ENCODE results near the gene RAP1GAP2. TPM values are rescaled to one million over a fixed set of nuclear protein-coding genes. Genes with fewer than 3 reads are reported as not detected.
A peak's percentile ranks its signal among the peaks of the same experiment; 100 is the strongest.

RAP1GAP2 gene
- total RNA-seq, 4 donors from 2014 or later = 30.6 to 60.2 (median 41.9) TPM

DNA sequence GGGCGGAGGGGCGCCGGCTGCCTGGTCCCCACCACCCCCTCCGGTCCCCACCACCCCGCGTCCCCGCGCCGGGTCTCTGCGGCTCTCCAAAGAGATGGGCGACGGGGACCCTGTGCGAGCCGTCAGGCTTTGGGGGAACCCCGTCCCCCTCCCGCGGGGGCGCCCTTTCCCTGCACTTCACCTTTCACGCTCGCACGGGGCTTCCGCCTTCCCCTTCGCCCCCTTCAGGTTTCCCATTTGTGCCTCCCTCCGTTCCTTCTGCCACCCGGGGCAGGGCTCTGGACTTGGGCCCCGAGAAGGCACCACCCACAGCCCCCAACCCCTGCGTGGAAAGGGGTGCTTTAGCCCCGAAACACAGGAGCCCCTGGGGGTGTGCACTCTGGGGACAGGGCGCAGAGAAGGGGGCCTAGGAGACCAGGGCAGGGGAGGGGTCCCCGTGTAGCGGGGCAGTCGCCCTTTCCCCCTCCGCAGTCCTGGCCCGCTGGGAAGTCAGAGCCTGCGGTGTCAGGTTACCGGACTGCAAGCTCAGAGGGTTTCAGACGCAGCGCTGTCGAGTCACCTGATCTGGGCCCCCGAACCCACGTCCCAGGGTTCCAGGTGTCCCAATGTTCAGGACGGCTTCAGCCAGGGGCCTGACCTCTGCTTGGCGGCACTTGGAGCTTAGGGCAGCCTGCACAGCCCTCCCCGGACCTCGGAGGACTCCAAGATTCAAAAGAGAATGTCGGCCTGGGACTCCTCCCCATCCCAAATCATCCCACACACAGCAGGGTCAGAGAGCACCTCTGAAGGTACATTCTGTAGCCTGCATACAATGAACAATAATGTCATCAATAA, 40.1 kb upstream of the RAP1GAP2 start:
- H3K27me3 ChIP-seq = peaks cover 0 to 9% of the 10 kb centered on the region in 2 donors
- no peak for DNase-seq

DNA sequence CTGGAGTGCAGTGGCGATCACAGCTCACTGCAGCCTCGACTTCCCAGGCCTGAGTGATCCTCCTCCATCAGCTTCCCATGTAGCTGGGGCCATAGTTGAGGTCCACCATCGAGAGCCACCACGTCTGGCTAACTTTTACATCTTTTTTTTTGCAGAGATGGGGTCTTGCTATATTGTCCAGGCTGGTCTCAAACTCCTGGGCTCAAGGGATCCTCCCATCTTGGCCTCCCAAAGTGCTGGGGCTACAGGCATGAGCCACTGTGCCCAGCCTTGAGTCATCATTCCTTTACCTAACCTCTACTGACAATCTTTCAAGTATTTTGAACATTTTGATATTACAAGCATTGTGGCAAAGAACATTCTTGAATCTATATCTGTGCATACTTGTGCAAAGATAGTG, 37.4 kb upstream of the RAP1GAP2 start:
- Histone ChIP-seq H3K27me3 (peaks cover 0 to 9% of the 10 kb centered on the region in 2 donors), H3K27ac (no peak overlapping the region), H3K4me3 (no peak overlapping the region), H3K36me3 (no peaks in the 10 kb centered on the region), H3K4me1 (peaks cover 0 to 8% (median 4%) of the 10 kb centered on the region in 4 donors), H3K9me3 (no peaks in the 10 kb centered on the region)
- TF ChIP-seq, protein P1, sequence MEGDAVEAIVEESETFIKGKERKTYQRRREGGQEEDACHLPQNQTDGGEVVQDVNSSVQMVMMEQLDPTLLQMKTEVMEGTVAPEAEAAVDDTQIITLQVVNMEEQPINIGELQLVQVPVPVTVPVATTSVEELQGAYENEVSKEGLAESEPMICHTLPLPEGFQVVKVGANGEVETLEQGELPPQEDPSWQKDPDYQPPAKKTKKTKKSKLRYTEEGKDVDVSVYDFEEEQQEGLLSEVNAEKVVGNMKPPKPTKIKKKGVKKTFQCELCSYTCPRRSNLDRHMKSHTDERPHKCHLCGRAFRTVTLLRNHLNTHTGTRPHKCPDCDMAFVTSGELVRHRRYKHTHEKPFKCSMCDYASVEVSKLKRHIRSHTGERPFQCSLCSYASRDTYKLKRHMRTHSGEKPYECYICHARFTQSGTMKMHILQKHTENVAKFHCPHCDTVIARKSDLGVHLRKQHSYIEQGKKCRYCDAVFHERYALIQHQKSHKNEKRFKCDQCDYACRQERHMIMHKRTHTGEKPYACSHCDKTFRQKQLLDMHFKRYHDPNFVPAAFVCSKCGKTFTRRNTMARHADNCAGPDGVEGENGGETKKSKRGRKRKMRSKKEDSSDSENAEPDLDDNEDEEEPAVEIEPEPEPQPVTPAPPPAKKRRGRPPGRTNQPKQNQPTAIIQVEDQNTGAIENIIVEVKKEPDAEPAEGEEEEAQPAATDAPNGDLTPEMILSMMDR (IDR thresholded peaks at IDR 0.05) = no peak
- TF ChIP-seq POLR2A (IDR thresholded peaks at IDR 0.05) = no peak
- DNase-seq = no peak

More for the DNA sequence above, 40.1 kb upstream of the RAP1GAP2 start:
- TF ChIP-seq POLR2A (IDR thresholded peaks at IDR 0.05) = no peak
- TF ChIP-seq, protein P1 (IDR thresholded peaks at IDR 0.05) = no peak
- peaks cover 0 to 8% (median 4%) of the 10 kb centered on the region in 4 donors for H3K4me1 ChIP-seq
- H3K27ac ChIP-seq = peak overlapping the region in 3 of 4 donors; percentile 49 to 56 (median 49)
- H3K9me3 ChIP-seq = no peaks in the 10 kb centered on the region
- H3K4me3 ChIP-seq = peak overlapping the region in 3 of 4 donors; percentile 27 to 54 (median 54)
- no peaks in the 10 kb centered on the region for H3K36me3 ChIP-seq

GRCh38 chr17:2770129-2770528, 26.1 kb upstream of the RAP1GAP2 start:
- Histone ChIP-seq H3K27ac (no peak overlapping the region), H3K9me3 (no peaks in the 10 kb centered on the region), H3K27me3 (no peaks in the 10 kb centered on the region), H3K4me3 (no peak overlapping the region), H3K4me1 (peaks cover 0 to 10% (median 0%) of the 10 kb centered on the region in 4 donors), H3K36me3 (no peaks in the 10 kb centered on the region)
- TF ChIP-seq, protein P1 (IDR thresholded peaks at IDR 0.05) = no peak
- TF ChIP-seq POLR2A (IDR thresholded peaks at IDR 0.05) = no peak
- DNase-seq = no peak

- peaks cover 0 to 8% (median 0%) of the 10 kb centered on the region in 4 donors for H3K4me1 ChIP-seq
- H3K4me3 ChIP-seq = no peak overlapping the region
- H3K27me3 ChIP-seq = peaks cover 0 to 10% of the 10 kb centered on the region in 2 donors
- H3K27ac ChIP-seq = no peak overlapping the region
- TF ChIP-seq POLR2A (IDR thresholded peaks at IDR 0.05) = no peak
- H3K9me3 ChIP-seq = no peaks in the 10 kb centered on the region
- DNase-seq = no peak
- H3K36me3 ChIP-seq = no peaks in the 10 kb centered on the region
These were observed 21.0 kb upstream of the RAP1GAP2 start for GRCh38 chr17:2775206-2775605.

- TF ChIP-seq POLR2A (IDR thresholded peaks at IDR 0.05) = no peak
- TF ChIP-seq, protein P1 (IDR thresholded peaks at IDR 0.05) = no peak
- Histone ChIP-seq H3K9me3 (no peaks in the 10 kb centered on the region), H3K27ac (no peak overlapping the region), H3K4me1 (peaks cover 0 to 8% (median 0%) of the 10 kb centered on the region in 4 donors), H3K4me3 (peak overlapping the region in 2 of 4 donors; percentile 40 to 44), H3K27me3 (peaks cover 0 to 10% of the 10 kb centered on the region in 2 donors), H3K36me3 (no peaks in the 10 kb centered on the region)
- peak in 1 of 3 donors; percentile 78 for DNase-seq
These were observed 19.5 kb upstream of the RAP1GAP2 start for GRCh38 chr17:2776589-2777241.

Measured in Peyer's patch (tissue), 4 donors.